ENCODE results near the gene CERT1.

GRCh38 chr5:75356719-75357118, 154.7 kb downstream of the CERT1 start:
- TF ChIP-seq CTCF (conservative IDR thresholded peaks at IDR 0.05) (no peak), ZFX (IDR thresholded peaks at IDR 0.05) (no peak)
